Ovary (tissue), 3 donors: ENCODE measurements around the gene ZNF283.
"Not testable (repeated sequence)": the region's sequence is repeated elsewhere in the genome, so short reads cannot be mapped to it uniquely, and the experiment has no call there.

Source experiments
- POLR2A ChIP-seq: fragments of 450-650 bp; IDR thresholded peaks from one replicate; pipeline ENCODE4 v1.6.1; 2017; ENCODE audit warnings: antibody characterized with exemption, mild to moderate bottlenecking, moderate library complexity
- TF ChIP-seq, protein P1 (sequence below), 3 donors: fragments of 450-650 bp in 2 of 3; fragments of 200-600 bp in 1 of 3; IDR thresholded peaks; one replicate each; pipeline versions ENCODE4 v1.5.1 to v1.8.0; 2016 to 2022; ENCODE audit warnings: antibody characterized with exemption in 3 of 3, mild to moderate bottlenecking in 1 of 3
- donor health status: DM: no; HTN: no; CAD: no.

GRCh38 chr19:43817454-43817853 is 9.7 kb upstream of the ZNF283 start:
- TF ChIP-seq, protein P1, sequence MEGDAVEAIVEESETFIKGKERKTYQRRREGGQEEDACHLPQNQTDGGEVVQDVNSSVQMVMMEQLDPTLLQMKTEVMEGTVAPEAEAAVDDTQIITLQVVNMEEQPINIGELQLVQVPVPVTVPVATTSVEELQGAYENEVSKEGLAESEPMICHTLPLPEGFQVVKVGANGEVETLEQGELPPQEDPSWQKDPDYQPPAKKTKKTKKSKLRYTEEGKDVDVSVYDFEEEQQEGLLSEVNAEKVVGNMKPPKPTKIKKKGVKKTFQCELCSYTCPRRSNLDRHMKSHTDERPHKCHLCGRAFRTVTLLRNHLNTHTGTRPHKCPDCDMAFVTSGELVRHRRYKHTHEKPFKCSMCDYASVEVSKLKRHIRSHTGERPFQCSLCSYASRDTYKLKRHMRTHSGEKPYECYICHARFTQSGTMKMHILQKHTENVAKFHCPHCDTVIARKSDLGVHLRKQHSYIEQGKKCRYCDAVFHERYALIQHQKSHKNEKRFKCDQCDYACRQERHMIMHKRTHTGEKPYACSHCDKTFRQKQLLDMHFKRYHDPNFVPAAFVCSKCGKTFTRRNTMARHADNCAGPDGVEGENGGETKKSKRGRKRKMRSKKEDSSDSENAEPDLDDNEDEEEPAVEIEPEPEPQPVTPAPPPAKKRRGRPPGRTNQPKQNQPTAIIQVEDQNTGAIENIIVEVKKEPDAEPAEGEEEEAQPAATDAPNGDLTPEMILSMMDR (IDR thresholded peaks at IDR 0.05), result not testable (repeated sequence)
- not testable (repeated sequence) for TF ChIP-seq POLR2A
